Measurements from ENCODE around the gene NAB2. TPM values are rescaled to one million over a fixed set of nuclear protein-coding genes. Genes with fewer than 3 reads are reported as not detected.
A peak's percentile ranks its signal among the peaks of the same experiment; 100 is the strongest.
"Not testable (repeated sequence)": the region's sequence is repeated elsewhere in the genome, so short reads cannot be mapped to it uniquely, and the experiment has no call there.

The NAB2 gene
- total RNA-seq, 1 experiment from 2014 or later = 30.6 TPM

DNA sequence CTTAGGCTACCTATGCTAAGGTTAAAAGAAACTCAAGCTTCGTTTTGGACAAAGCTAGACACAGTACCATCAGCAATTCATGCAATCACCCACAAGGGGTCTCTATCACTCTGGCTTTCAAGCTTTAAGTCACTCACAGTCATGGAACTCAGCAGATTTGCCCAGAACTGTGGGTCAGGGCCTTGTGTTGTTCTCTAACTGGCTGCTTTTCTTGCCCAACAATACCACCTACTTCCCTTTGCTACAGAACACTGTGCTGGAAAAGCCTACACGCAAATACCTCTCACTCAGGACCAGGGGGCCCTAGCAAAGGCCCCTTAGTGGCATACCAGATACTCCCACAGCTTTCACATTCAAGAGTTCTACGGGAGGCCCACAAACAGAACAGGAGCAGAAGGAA, 19.4 kb upstream of the NAB2 start:
- Mint-ChIP-seq H3K9me3 (ENCODE audit: unreplicated experiment) (no peaks in the 10 kb centered on the region), H3K4me3 (ENCODE audit: unreplicated experiment) (no peak overlapping the region), H3K27me3 (ENCODE audit: insufficient read depth, unreplicated experiment) (no peaks in the 10 kb centered on the region), H3K4me1 (ENCODE audit: insufficient read depth, unreplicated experiment) (peaks cover 12% of the 10 kb centered on the region), H3K36me3 (ENCODE audit: insufficient read depth, unreplicated experiment) (peaks cover 49% of the 10 kb centered on the region), H3K27ac (ENCODE audit: low read depth, unreplicated experiment) (peak overlapping the region; percentile 83)
- ChIA-PET POLR2A (interaction anchor here (0.6 to 7.6 kb wide), 14 partner anchors 9 to 182 kb away, joined by 3 to 146 read pairs (median 7); partner anchors contain the start of genes NAB2, NEMP1, STAC3 and STAT6), CTCF (interaction anchor here (0.5 to 5.8 kb wide), 37 partner anchors 8 to 303 kb away, joined by 3 to 112 read pairs (median 4); partner anchors contain the start of genes NAB2, NEMP1 and STAT6)
- intact Hi-C loops (cut with micrococcal nuclease) = loop anchor here (1.0 kb wide), 3 partner anchors 24 to 114 kb away; no protein-coding TSS in a partner anchor
- peak; percentile 86 for DNase-seq (ENCODE audit: unreplicated experiment)
- no TSS peak for BruUV-seq (replicated peaks)
- TF ChIP-seq, protein P1, sequence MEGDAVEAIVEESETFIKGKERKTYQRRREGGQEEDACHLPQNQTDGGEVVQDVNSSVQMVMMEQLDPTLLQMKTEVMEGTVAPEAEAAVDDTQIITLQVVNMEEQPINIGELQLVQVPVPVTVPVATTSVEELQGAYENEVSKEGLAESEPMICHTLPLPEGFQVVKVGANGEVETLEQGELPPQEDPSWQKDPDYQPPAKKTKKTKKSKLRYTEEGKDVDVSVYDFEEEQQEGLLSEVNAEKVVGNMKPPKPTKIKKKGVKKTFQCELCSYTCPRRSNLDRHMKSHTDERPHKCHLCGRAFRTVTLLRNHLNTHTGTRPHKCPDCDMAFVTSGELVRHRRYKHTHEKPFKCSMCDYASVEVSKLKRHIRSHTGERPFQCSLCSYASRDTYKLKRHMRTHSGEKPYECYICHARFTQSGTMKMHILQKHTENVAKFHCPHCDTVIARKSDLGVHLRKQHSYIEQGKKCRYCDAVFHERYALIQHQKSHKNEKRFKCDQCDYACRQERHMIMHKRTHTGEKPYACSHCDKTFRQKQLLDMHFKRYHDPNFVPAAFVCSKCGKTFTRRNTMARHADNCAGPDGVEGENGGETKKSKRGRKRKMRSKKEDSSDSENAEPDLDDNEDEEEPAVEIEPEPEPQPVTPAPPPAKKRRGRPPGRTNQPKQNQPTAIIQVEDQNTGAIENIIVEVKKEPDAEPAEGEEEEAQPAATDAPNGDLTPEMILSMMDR (IDR thresholded peaks at IDR 0.05; ENCODE audit: unreplicated experiment) = peak; percentile 78

DNA sequence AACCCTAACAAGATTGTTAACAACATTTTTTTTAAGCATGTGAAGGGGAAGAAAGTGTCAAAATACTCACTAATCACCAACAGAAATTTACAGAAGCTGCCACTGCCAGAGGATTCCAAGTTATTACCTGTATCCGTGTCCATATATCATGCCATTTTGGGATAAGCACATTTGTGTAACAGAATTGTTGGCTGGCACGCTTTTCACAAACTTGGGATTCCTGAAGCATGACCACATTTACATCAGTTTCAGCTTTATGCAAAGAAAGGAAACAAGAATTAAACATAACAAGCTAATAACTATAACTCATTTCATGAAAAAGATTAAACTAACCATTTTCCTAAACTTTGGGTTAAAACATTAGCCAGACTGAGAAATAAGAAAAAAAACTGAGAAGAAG, 16.3 kb upstream of the NAB2 start:
- ChIA-PET POLR2A (interaction anchor here (0.6 to 7.6 kb wide), 5 partner anchors 16 to 345 kb away, joined by 3 to 146 read pairs (median 4); partner anchors contain the start of genes NAB2 and STAT6), CTCF (interaction anchor here (0.8 to 5.8 kb wide), 7 partner anchors 10 to 112 kb away, joined by 3 to 112 read pairs (median 10); partner anchors contain the start of gene STAT6)
- DNase-seq (ENCODE audit: unreplicated experiment) = no peak
- Mint-ChIP-seq H3K9me3 (ENCODE audit: unreplicated experiment) (no peaks in the 10 kb centered on the region), H3K27ac (ENCODE audit: low read depth, unreplicated experiment) (peak overlapping the region; percentile 22), H3K4me3 (ENCODE audit: unreplicated experiment) (no peak overlapping the region), H3K27me3 (ENCODE audit: insufficient read depth, unreplicated experiment) (no peaks in the 10 kb centered on the region), H3K4me1 (ENCODE audit: insufficient read depth, unreplicated experiment) (peaks cover 12% of the 10 kb centered on the region), H3K36me3 (ENCODE audit: insufficient read depth, unreplicated experiment) (peaks cover 46% of the 10 kb centered on the region)
- intact Hi-C loops (cut with micrococcal nuclease) = no loop called here
- BruUV-seq (replicated peaks) = no TSS peak
- TF ChIP-seq, protein P1 (IDR thresholded peaks at IDR 0.05; ENCODE audit: unreplicated experiment) = no peak

DNA sequence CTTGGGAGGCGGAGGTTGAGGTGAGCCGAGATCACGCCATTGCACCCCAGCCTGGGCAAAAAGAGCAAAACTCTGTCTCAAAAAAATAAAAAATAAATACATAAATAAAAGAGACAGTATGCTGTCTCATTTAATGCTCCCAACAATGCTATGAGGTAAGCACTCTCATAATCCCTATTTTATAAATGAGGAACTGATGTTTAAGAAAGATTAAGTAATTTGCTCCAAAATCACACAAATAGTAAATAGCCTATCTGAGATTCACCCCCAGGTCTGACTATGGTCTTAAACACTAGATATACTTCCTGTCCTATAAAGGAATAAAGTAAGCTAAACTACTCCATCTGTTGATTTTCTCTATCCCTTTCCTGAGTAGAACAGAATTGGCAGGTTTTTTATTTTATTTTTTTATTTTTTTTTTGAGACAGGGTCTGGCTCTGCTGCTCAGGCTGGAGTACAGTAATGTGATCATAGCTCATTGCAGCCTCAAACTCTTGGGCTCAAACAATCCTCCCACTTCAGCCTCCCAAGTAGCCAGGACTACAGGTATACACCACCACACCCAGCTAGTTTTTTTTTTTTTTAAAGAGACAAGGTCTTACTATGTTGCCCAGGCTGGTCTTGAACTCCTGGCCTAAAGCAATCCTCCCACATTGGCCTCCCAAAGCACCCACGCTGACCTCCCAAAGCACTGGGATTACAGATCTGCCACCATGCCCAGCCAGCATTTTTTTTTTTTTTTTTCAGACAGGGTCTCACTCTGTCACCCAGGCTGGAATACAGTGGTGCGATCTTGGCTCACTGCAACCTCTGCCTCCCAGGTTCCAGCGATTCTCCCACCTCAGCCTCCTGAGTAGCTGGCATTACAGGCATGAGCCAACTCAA, 15.1 kb upstream of the NAB2 start:
- BruUV-seq (replicated peaks) = not testable (repeated sequence)
- POLR2A ChIA-PET = interaction anchor here (0.6 to 7.6 kb wide), 7 partner anchors 15 to 440 kb away, joined by 3 to 146 read pairs (median 4); partner anchors contain the start of genes NAB2 and STAT6

DNA sequence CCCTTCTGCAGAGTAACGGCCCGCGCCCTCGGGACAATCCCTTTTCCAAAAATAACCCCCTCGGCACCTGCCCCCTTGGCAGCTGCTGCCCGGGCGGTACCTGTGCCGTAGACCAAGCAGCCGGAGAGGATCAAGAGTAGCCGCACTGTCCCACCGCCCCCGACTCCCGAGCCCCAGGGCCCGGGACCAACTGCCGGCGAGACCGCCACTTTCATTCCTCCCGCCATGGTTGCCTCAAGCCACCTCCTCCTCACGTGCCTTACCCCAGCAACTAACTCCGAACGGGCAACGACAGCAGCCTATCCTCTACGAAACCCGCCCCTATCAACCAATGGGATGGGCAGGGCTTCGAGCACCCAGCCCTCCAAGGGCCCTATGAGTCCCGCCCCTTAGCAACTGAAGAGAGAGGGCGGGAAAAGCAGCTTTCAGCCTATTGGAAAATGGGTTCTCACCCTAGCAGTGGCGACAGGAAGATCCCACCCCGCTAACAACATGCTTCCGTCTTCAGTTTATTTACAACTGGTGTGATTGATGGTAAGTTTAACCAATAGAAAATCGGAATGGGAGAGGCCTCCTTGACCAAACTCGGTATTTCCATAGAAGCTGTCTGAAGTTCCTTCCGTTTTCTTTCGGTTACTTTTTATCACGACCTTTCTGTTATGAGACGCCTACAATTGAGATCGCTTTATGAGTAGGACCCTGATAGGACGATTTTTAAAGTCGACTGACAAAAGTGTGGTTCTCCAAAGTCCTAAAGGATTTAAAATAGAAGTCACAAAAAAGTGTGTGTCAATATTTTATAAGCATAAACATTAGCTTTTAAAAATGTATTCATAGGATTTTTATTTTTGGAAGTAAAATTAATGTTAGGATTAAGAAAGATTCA, 10.2 kb upstream of the NAB2 start, which contains the start of gene NEMP1:
Gene NEMP1 (minus strand): TSS at position 273 of the 886 bp plus-strand sequence. CDS start 46 bp downstream, at position 227.
- intact Hi-C loops (cut with micrococcal nuclease) = no loop called here
- Mint-ChIP-seq H3K4me1 (ENCODE audit: insufficient read depth, unreplicated experiment) (no peaks in the 10 kb centered on the region), H3K27ac (ENCODE audit: low read depth, unreplicated experiment) (peak within 1 kb of the TSS; percentile 97), H3K9me3 (ENCODE audit: unreplicated experiment) (no peaks in the 10 kb centered on the region), H3K27me3 (ENCODE audit: insufficient read depth, unreplicated experiment) (no peaks in the 10 kb centered on the region), H3K4me3 (ENCODE audit: unreplicated experiment) (peak within 1 kb of the TSS; percentile 100), H3K36me3 (ENCODE audit: insufficient read depth, unreplicated experiment) (peaks cover 7% of the 10 kb centered on the region)
- ChIA-PET POLR2A (interaction anchor here (0.6 to 10.3 kb wide), 34 partner anchors 10 to 1093 kb away, joined by 3 to 162 read pairs (median 4); partner anchors contain the start of genes LRP1, NAB2, NACA and PTGES3), CTCF (interaction anchor here (0.7 to 8.1 kb wide), 15 partner anchors 10 to 395 kb away, joined by 3 to 66 read pairs (median 5); partner anchors contain the start of gene STAT6)
- TF ChIP-seq, protein P1 (IDR thresholded peaks at IDR 0.05; ENCODE audit: unreplicated experiment) = no peak
- DNase-seq (ENCODE audit: unreplicated experiment) = peak; percentile 100
- no TSS peak for BruUV-seq (replicated peaks)

More for the DNA sequence above, 15.1 kb upstream of the NAB2 start:
- Mint-ChIP-seq H3K4me1 (ENCODE audit: insufficient read depth, unreplicated experiment) (peaks cover 12% of the 10 kb centered on the region), H3K27ac (ENCODE audit: low read depth, unreplicated experiment) (peak overlapping the region; percentile 51), H3K36me3 (ENCODE audit: insufficient read depth, unreplicated experiment) (peaks cover 41% of the 10 kb centered on the region)
- CTCF ChIA-PET = interaction anchor here (0.6 to 8.1 kb wide), 8 partner anchors 13 to 110 kb away, joined by 3 to 66 read pairs (median 4); partner anchors contain the start of gene STAT6
- H3K27me3 Mint-ChIP-seq (ENCODE audit: insufficient read depth, unreplicated experiment); intact Hi-C loops (cut with micrococcal nuclease); H3K4me3 Mint-ChIP-seq (ENCODE audit: unreplicated experiment); DNase-seq (ENCODE audit: unreplicated experiment); H3K9me3 Mint-ChIP-seq (ENCODE audit: unreplicated experiment): not testable (repeated sequence)
